ENCODE results near the gene TRAM2.

DNA sequence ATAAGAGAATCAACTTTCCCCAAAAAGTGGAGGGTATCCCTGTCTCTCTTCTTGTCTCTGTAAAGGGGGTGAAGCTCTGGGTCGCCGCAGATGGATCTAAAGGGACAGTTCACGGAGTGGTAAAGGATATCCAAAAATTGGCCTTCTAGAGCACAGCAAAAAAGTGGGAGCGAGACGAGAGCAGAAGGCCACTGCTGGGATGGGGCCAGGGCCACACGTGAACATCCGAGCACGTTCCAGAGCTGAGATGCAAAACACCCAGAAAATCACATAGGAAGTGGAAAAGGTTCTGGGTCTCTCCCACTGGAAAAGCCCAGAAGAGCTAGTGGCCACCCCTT lies 837 bp downstream of the TRAM2 start:
- TF ChIP-seq, protein P1, sequence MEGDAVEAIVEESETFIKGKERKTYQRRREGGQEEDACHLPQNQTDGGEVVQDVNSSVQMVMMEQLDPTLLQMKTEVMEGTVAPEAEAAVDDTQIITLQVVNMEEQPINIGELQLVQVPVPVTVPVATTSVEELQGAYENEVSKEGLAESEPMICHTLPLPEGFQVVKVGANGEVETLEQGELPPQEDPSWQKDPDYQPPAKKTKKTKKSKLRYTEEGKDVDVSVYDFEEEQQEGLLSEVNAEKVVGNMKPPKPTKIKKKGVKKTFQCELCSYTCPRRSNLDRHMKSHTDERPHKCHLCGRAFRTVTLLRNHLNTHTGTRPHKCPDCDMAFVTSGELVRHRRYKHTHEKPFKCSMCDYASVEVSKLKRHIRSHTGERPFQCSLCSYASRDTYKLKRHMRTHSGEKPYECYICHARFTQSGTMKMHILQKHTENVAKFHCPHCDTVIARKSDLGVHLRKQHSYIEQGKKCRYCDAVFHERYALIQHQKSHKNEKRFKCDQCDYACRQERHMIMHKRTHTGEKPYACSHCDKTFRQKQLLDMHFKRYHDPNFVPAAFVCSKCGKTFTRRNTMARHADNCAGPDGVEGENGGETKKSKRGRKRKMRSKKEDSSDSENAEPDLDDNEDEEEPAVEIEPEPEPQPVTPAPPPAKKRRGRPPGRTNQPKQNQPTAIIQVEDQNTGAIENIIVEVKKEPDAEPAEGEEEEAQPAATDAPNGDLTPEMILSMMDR (IDR thresholded peaks at IDR 0.05), result no peak
- TF ChIP-seq POLR2A (IDR thresholded peaks at IDR 0.05), result no peak
